ENCODE data around the gene CACNA1C.

- TF ChIP-seq, protein P1, sequence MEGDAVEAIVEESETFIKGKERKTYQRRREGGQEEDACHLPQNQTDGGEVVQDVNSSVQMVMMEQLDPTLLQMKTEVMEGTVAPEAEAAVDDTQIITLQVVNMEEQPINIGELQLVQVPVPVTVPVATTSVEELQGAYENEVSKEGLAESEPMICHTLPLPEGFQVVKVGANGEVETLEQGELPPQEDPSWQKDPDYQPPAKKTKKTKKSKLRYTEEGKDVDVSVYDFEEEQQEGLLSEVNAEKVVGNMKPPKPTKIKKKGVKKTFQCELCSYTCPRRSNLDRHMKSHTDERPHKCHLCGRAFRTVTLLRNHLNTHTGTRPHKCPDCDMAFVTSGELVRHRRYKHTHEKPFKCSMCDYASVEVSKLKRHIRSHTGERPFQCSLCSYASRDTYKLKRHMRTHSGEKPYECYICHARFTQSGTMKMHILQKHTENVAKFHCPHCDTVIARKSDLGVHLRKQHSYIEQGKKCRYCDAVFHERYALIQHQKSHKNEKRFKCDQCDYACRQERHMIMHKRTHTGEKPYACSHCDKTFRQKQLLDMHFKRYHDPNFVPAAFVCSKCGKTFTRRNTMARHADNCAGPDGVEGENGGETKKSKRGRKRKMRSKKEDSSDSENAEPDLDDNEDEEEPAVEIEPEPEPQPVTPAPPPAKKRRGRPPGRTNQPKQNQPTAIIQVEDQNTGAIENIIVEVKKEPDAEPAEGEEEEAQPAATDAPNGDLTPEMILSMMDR (IDR thresholded peaks at IDR 0.05; ENCODE audit: low read depth, low read length, poor library complexity, severe bottlenecking), result no peak
- no peak for TF ChIP-seq EZH2phosphoT487 (IDR thresholded peaks at IDR 0.05; ENCODE audit: borderline replicate concordance, low read length)
Observed at GRCh38 chr12:2032506-2032905, 20.3 kb upstream of the CACNA1C start.

All from DOHH2 (cell line).